Neutrophil (primary cell): Measurements from ENCODE around the gene KRTAP5-9.
"Not testable (repeated sequence)": the region's sequence is repeated elsewhere in the genome, so short reads cannot be mapped to it uniquely, and the experiment has no call there.

Source experiments
- H3K27ac ChIP-seq: fragments of 200-600 bp; sonication (generic); 2 replicates; pipeline ENCODE4 v1.5.1; 2016; ENCODE audit warnings: mild to moderate bottlenecking, moderate library complexity
- H3K27me3 ChIP-seq: fragments of 200-600 bp; sonication (generic); 2 replicates; pipeline ENCODE4 v1.6.0; 2016; ENCODE audit warnings: mild to moderate bottlenecking
- H3K36me3 ChIP-seq: fragments of 200-600 bp; sonication (generic); 2 replicates; pipeline ENCODE4 v1.5.1; 2017
- H3K4me1 ChIP-seq, 2 experiments: fragments of 200-600 bp in 1 of 2; sonication (generic) in 1 of 2; 1 replicate in 1 of 2; 2 replicates in 1 of 2; pipeline versions ENCODE4 v1.5.1 to v1.6.1; 2013 to 2016; ENCODE audit warnings: low read depth in 1 of 2, low read length in 1 of 2, mild to moderate bottlenecking in 1 of 2, moderate library complexity in 1 of 2; ENCODE audit not compliant: control insufficient read depth in 1 of 2, insufficient read depth in 1 of 2
- H3K4me3 ChIP-seq, 2 experiments: fragments of 200-600 bp in 1 of 2; sonication (generic) in 1 of 2; 1 replicate in 1 of 2; 2 replicates in 1 of 2; pipeline ENCODE4 v1.5.1; 2013 to 2016; ENCODE audit warnings: low read depth in 1 of 2, low read length in 1 of 2, mild to moderate bottlenecking in 1 of 2, moderate library complexity in 1 of 2
- H3K9me3 ChIP-seq: fragments of 200-600 bp; sonication (generic); 2 replicates; pipeline ENCODE4 v1.5.1; 2016

Gene KRTAP5-9

DNA sequence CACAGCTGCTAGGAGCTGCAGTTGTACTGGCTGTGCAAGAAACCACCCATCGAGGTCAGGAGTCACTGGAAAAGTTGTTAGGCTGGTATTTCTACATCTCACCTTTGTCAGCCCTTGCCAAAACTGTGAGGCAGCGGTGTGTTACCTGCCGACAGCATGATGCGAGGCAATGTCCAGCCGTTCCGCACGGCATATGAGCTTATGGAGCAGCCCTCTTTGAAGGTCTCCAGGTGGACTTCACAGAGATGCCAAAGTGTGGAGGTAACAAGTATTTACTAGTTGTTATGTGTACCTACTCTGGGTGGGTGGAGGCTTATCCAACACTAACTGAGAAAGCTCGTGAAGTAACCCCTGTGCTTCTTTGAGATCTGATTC lies 41.3 kb downstream of the KRTAP5-9 start:
- not testable (repeated sequence) for H3K27me3 ChIP-seq, H3K9me3 ChIP-seq, H3K4me3 ChIP-seq, H3K4me1 ChIP-seq, H3K36me3 ChIP-seq, H3K27ac ChIP-seq
